A673 (cell line): Measurements from ENCODE around the gene DYRK1A. TPM values are rescaled to one million over a fixed set of nuclear protein-coding genes. Genes with fewer than 3 reads are reported as not detected.

Experiments used
- BruUV-seq: library from RNA; stranded (reverse); fragments of 400-500 nt; replicated peaks from 2 replicates; lab custom pipeline; 2021; lab: Mats Ljungman, UMichigan
- CTCF ChIA-PET: fragments of 300-600 bp; sonication (Branson Sonifier 250); formaldehyde crosslinking; loops from one replicate; lab custom pipeline; 2022; ENCODE audit warnings: antibody characterized with exemption; lab: Charles Lee
- POLR2A ChIA-PET: fragments of 300-600 bp; sonication (Branson Sonifier 250); formaldehyde crosslinking; loops from one replicate; lab custom pipeline; 2022; ENCODE audit warnings: antibody characterized with exemption; ENCODE audit not compliant: low non-redundant PET; lab: Charles Lee
- DNase-seq: peaks from one replicate; pipeline ENCODE4 v3.0.0-alpha.2; 2015; ENCODE audit warnings: low spot score
- H3K27ac ChIP-seq: fragments of 200-600 bp; sonication (generic); 2 replicates; pipeline ENCODE4 v1.5.1; 2016; ENCODE audit warnings: mixed run types, low read depth, mild to moderate bottlenecking, mixed read lengths, antibody characterized with exemption, low read length; ENCODE audit not compliant: poor library complexity, severe bottlenecking
- H3K27me3 ChIP-seq: fragments of 200-600 bp; sonication (generic); replicated peaks from 2 replicates; pipeline ENCODE4 v1.6.1; 2017; ENCODE audit warnings: mixed run types, low read depth, mild to moderate bottlenecking, mixed read lengths, antibody characterized with exemption, low read length; ENCODE audit not compliant: insufficient read depth, poor library complexity
- H3K36me3 ChIP-seq: fragments of 200-600 bp; sonication (generic); 2 replicates; pipeline ENCODE4 v1.6.1; 2016; ENCODE audit warnings: mixed run types, mild to moderate bottlenecking, mixed read lengths, antibody characterized with exemption, low read length; ENCODE audit not compliant: insufficient read depth, poor library complexity, severe bottlenecking
- H3K4me1 ChIP-seq: fragments of 200-600 bp; sonication (generic); 2 replicates; pipeline ENCODE4 v1.6.1; 2017; ENCODE audit warnings: mixed run types, mild to moderate bottlenecking, mixed read lengths, antibody characterized with exemption, low read length; ENCODE audit not compliant: insufficient read depth, poor library complexity, severe bottlenecking
- H3K4me3 ChIP-seq: fragments of 200-600 bp; sonication (generic); 2 replicates; pipeline ENCODE4 v1.5.1; 2016; ENCODE audit warnings: low read depth, mixed run types, mild to moderate bottlenecking, mixed read lengths, low read length; ENCODE audit not compliant: poor library complexity, severe bottlenecking
- H3K9me3 ChIP-seq: fragments of 200-600 bp; sonication (generic); 2 replicates; pipeline ENCODE4 v1.6.1; 2016; ENCODE audit warnings: mixed run types, low read depth, mild to moderate bottlenecking, mixed read lengths, antibody characterized with exemption, low read length; ENCODE audit not compliant: poor library complexity, severe bottlenecking
- EZH2 ChIP-seq: fragments of 200-600 bp; sonication (generic); IDR thresholded peaks from 2 replicates; pipeline ENCODE4 v1.6.1; 2017; ENCODE audit warnings: borderline replicate concordance, low read depth, mild to moderate bottlenecking, mixed read lengths, antibody characterized with exemption, low read length; ENCODE audit not compliant: poor library complexity, severe bottlenecking
- intact Hi-C: fragments of 100-400 bp; cut with micrococcal nuclease; formaldehyde crosslinking; loops from one replicate; pipeline ENCODE4 v1.10.0; 2022; ENCODE audit not compliant: unreplicated experiment
- total RNA-seq: library from RNA; stranded (reverse); gene quantifications from 2 replicates; pipeline ENCODE4 v1.2.3, GENCODE V29; 2021
- TF ChIP-seq, protein P1 (sequence below): fragments of 300-800, 200-600 bp; sonication (generic); conservative IDR thresholded peaks from 2 replicates; pipeline ENCODE4 v1.5.1; 2017; ENCODE audit warnings: low read depth, mild to moderate bottlenecking, antibody characterized with exemption, low read length, moderate library complexity, mixed read lengths

The DYRK1A gene
- total RNA-seq, 1 experiment from 2014 or later, result 70.5 TPM

DNA sequence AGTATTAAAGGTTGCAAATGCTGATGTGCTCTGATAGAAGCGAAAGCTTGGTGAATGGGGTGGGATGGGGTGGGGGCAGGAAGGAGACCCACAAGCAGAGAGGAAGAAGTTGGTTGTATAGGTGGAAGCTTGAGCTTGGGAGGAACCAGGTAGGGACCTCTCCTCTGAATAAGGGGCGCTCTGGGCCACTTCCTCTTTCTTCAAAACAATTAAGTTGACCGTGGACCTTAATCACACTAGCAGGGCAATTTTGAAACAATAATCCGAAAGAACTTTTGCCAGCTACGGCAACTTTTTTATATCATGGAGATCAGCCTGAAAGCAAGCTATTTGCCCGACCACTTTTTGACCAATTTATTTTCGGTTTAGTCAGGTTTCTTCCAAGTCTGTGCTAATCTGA, 1.9 kb upstream of the DYRK1A start:
- peaks cover 8% of the 10 kb centered on the region for H3K4me1 ChIP-seq
- no peaks in the 10 kb centered on the region for H3K27me3 ChIP-seq
- DNase-seq, result no peak
- no peaks in the 10 kb centered on the region for H3K9me3 ChIP-seq
- no peak for TF ChIP-seq EZH2
- TF ChIP-seq, protein P1, sequence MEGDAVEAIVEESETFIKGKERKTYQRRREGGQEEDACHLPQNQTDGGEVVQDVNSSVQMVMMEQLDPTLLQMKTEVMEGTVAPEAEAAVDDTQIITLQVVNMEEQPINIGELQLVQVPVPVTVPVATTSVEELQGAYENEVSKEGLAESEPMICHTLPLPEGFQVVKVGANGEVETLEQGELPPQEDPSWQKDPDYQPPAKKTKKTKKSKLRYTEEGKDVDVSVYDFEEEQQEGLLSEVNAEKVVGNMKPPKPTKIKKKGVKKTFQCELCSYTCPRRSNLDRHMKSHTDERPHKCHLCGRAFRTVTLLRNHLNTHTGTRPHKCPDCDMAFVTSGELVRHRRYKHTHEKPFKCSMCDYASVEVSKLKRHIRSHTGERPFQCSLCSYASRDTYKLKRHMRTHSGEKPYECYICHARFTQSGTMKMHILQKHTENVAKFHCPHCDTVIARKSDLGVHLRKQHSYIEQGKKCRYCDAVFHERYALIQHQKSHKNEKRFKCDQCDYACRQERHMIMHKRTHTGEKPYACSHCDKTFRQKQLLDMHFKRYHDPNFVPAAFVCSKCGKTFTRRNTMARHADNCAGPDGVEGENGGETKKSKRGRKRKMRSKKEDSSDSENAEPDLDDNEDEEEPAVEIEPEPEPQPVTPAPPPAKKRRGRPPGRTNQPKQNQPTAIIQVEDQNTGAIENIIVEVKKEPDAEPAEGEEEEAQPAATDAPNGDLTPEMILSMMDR, result no peak
- no peak overlapping the region for H3K27ac ChIP-seq
- no peak overlapping the region for H3K4me3 ChIP-seq
- ChIA-PET POLR2A (no interaction called here), CTCF (no interaction called here)
- H3K36me3 ChIP-seq, result no peaks in the 10 kb centered on the region
- intact Hi-C loops, result loop anchor here (5.0 to 10.0 kb wide), 2 partner anchors 98 to 200 kb away; no protein-coding TSS in a partner anchor
- no TSS peak for BruUV-seq

DNA sequence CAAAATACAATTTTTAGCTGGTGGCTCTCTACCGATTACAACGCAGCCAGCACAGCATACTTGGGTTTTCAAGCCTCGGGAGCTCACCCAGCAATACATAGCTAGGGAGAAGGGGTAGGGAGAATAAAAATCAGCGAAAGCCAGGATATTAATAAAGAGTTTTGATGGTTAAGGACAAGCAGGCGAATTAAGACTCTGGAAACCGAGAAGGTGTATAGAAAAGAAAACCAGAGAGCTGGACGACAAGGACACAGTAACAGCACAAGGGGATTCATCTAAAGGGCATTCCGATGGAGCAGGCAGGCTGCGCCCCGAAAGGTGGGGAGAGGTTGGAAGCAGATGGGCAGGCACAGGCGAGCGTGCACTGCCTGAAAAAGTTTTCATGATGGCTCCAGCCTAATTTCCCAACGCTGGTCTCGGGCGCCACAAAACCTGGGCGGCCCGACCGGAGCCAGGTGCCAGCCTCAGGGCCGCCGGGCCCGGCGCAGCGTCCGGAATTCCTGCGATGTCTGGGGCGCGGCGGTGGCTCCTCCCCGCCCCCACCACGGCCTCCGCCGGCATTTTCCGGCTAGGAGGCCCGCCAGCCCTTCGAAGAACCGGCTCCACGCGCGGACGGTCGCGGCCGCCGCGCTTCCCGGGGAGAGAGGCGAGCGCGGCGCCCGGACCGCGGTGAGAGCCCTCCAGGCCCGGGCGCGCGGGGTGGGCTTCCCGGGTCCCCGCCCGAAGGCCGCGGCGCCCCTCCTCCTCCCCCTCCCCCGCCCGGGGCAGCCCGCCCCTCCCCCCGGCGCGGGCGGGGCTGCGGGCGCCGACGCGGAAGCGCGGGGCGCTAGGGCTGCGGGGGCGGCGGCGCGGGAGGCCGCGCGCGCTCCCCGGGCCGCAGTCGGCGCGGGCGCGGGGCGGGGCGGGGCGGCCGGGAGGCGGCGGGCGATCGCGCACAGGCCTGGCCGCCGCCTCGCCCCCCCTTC, 774 bp upstream of the DYRK1A start:
- intact Hi-C loops, result loop anchor here (1.0 to 10.0 kb wide), 3 partner anchors 97 to 199 kb away; partner anchors contain the start of gene VPS26C
- ChIA-PET CTCF (no interaction called here), POLR2A (interaction anchor here (0.6 to 0.8 kb wide), 2 partner anchors 8 to 976 kb away, joined by 5 to 6 read pairs; no protein-coding TSS in a partner anchor)
- Histone ChIP-seq H3K27me3 (no peaks in the 10 kb centered on the region), H3K9me3 (no peaks in the 10 kb centered on the region), H3K4me3 (peak overlapping the region; percentile 65), H3K36me3 (no peaks in the 10 kb centered on the region), H3K27ac (peak overlapping the region; percentile 99), H3K4me1 (peaks cover 18% of the 10 kb centered on the region)
- BruUV-seq, result no TSS peak
- TF ChIP-seq EZH2, result no peak
- TF ChIP-seq, protein P1, result no peak
- DNase-seq, result no peak

DNA sequence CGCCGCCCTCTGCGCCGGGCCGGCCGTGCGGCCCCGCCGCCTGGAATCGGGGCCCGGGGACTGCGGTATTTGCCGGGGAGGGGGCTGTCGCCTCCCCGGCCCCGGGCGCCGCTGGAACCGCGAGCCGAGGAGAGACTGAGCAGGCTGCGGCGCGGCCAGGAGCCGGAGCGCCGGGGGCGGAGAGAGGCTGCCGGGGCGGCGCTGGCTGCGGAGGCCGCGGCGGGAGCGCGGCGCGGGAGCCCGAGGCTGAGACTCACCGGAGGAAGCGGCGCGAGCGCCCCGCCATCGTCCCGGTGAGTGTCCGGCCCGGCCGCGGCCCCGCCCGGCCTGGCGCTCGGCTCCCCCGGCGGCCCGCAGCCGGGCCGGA, 746 bp downstream of the DYRK1A start:
- no peaks in the 10 kb centered on the region for H3K36me3 ChIP-seq
- peak overlapping the region; percentile 99 for H3K27ac ChIP-seq
- H3K4me1 ChIP-seq, result peaks cover 31% of the 10 kb centered on the region
- CTCF ChIA-PET, result no interaction called here
- no TSS peak for BruUV-seq
- intact Hi-C loops, result loop anchor here (5.0 to 10.0 kb wide), 2 partner anchors 95 to 197 kb away; no protein-coding TSS in a partner anchor
- no peaks in the 10 kb centered on the region for H3K9me3 ChIP-seq
- POLR2A ChIA-PET, result no interaction called here
- TF ChIP-seq, protein P1, result no peak
- no peak for TF ChIP-seq EZH2
- peak overlapping the region; percentile 65 for H3K4me3 ChIP-seq
- DNase-seq, result no peak
- H3K27me3 ChIP-seq, result no peaks in the 10 kb centered on the region
